Mesendoderm (in vitro differentiated cells): ENCODE measurements around the gene DNAJC6.
A peak's percentile ranks its signal among the peaks of the same experiment; 100 is the strongest.

Source experiments
- DNase-seq: peaks from one replicate; pipeline ENCODE4 v3.0.0; 2013
- H2AK5ac ChIP-seq: 2 replicates; pipeline ENCODE4 v1.6.1; 2013; ENCODE audit warnings: low read length, inconsistent platforms
- H2BK120ac ChIP-seq: 2 replicates; pipeline ENCODE4 v1.6.1; 2013; ENCODE audit warnings: low read depth, mild to moderate bottlenecking, low read length, moderate library complexity, mixed read lengths
- H2BK15ac ChIP-seq: replicated peaks from 2 replicates; pipeline ENCODE4 v1.6.1; 2013; ENCODE audit warnings: low read depth, mild to moderate bottlenecking, moderate library complexity
- H2BK5ac ChIP-seq: 2 replicates; pipeline ENCODE4 v1.6.1; 2013; ENCODE audit warnings: low read length, inconsistent platforms
- H3K18ac ChIP-seq: 2 replicates; pipeline ENCODE4 v1.6.1; 2013; ENCODE audit warnings: mild to moderate bottlenecking, low read length, mixed read lengths
- H3K23ac ChIP-seq: one replicate; pipeline ENCODE4 v1.6.1; 2013; ENCODE audit warnings: low read length
- H3K27ac ChIP-seq: 2 replicates; pipeline ENCODE4 v1.5.1; 2013; ENCODE audit warnings: low read depth, mild to moderate bottlenecking, inconsistent platforms, low read length, moderate library complexity
- H3K27me3 ChIP-seq: 2 replicates; pipeline ENCODE4 v1.6.1; 2013; ENCODE audit warnings: low read length, control low read depth, mild to moderate bottlenecking, inconsistent platforms; ENCODE audit not compliant: insufficient read depth, poor library complexity
- H3K36me3 ChIP-seq: 2 replicates; pipeline ENCODE4 v1.6.1; 2013; ENCODE audit warnings: low read length, inconsistent platforms; ENCODE audit not compliant: control insufficient read depth, insufficient read depth
- H3K4ac ChIP-seq: one replicate; pipeline ENCODE4 v1.6.1; 2013; ENCODE audit warnings: low read depth, mild to moderate bottlenecking, low read length, moderate library complexity
- H3K4me1 ChIP-seq: 2 replicates; pipeline ENCODE4 v1.6.1; 2013; ENCODE audit warnings: low read depth, low read length, inconsistent platforms; ENCODE audit not compliant: control insufficient read depth
- H3K4me2 ChIP-seq: 2 replicates; pipeline ENCODE4 v1.6.1; 2013; ENCODE audit warnings: low read length
- H3K4me3 ChIP-seq: 2 replicates; pipeline ENCODE4 v1.5.1; 2013; ENCODE audit warnings: mild to moderate bottlenecking, low read length
- H3K56ac ChIP-seq: one replicate; pipeline ENCODE4 v1.6.1; 2013; ENCODE audit warnings: low read length
- H3K79me1 ChIP-seq: 2 replicates; pipeline ENCODE4 v1.6.1; 2013; ENCODE audit warnings: low read length, inconsistent platforms
- H3K79me2 ChIP-seq: 2 replicates; pipeline ENCODE4 v1.6.1; 2013; ENCODE audit warnings: mild to moderate bottlenecking, low read length; ENCODE audit not compliant: control insufficient read depth, insufficient read depth
- H3K9ac ChIP-seq: 2 replicates; pipeline ENCODE4 v1.6.1; 2013; ENCODE audit warnings: low read length, inconsistent platforms
- H4K5ac ChIP-seq: one replicate; pipeline ENCODE4 v1.6.1; 2013; ENCODE audit warnings: low read length
- H4K8ac ChIP-seq: one replicate; pipeline ENCODE4 v1.6.1; 2013; ENCODE audit warnings: low read depth, mild to moderate bottlenecking, control low read depth, low read length, moderate library complexity
- whole genome bisulfite sequencing: extraction: QIAGEN DNeasy Blood & Tissue Kit; methylation state at CpG from one replicate; pipeline ENCODE4 v1.1.7; 2013; ENCODE audit warnings: low lambda C conversion rate, missing lambda C conversion rate; ENCODE audit not compliant: insufficient coverage; ENCODE audit errors: extremely low coverage; 5-methylcytosine and 5-hydroxymethylcytosine counted together

Gene DNAJC6

DNA sequence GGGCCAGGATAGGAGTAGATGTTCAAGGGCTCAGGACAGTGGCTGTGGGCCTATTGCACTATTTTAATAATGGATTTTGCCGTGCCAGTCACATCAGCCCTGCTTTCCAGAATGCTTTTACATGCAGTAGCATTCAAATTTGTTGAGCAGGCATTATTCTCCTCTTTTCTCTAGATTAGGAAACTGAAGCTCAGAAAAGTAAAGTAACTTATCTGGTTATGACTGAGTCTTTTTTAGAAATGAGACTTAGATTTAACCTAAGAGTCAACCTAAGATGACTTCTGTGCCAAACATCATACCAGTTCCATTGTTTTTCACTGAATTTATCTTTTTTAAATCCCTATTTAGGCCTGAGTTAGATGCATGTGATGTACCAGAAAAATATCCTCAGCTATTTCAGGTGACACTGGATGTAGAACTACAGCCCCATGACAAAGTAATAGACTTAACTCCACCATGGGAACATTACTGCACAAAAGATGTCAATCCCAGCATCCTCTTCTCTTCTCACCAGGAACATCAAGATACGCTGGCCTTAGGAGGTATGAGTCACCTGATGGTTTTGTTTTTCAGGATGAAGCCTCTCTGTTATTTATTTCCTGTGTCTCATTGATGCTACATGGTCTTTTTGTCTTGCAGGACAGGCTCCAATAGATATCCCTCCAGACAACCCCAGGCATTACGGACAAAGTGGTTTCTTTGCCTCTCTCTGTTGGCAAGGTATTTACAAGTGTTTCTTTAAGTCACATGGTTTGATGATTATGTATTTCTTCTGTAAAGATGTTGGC is 79.8 kb downstream of the DNAJC6 start:
- Histone ChIP-seq H3K4me2 (no peak overlapping the region), H3K23ac (no peak overlapping the region), H3K4me1 (no peaks in the 10 kb centered on the region), H4K8ac (no peak overlapping the region), H3K27me3 (no peaks in the 10 kb centered on the region), H3K79me2 (no peaks in the 10 kb centered on the region), H3K79me1 (no peaks in the 10 kb centered on the region), H3K36me3 (no peaks in the 10 kb centered on the region), H3K56ac (no peak overlapping the region), H3K9ac (no peak overlapping the region), H2BK5ac (no peak overlapping the region), H3K4me3 (no peak overlapping the region), H3K18ac (no peak overlapping the region), H2BK15ac (no peak overlapping the region), H2AK5ac (no peak overlapping the region), H3K27ac (no peak overlapping the region), H4K5ac (no peak overlapping the region), H3K4ac (no peak overlapping the region), H2BK120ac (no peak overlapping the region)
- no peak for DNase-seq
- no CpG with 5 or more reads among the region's 3 CpGs for WGBS

DNA sequence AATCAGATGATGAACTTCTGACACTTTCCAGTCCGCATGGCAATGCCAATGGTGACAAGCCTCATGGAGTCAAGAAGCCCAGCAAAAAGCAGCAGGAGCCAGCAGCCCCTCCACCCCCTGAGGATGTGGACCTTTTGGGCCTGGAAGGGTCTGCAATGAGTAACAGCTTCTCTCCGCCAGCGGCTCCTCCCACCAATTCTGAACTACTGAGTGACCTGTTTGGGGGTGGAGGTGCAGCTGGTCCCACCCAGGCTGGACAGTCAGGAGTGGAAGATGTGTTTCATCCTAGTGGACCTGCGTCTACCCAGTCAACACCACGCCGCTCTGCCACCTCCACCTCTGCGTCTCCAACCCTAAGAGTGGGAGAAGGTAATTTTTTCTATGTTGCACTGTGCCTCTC is 83.2 kb downstream of the DNAJC6 start:
- Histone ChIP-seq H4K5ac (no peak overlapping the region), H3K79me2 (no peaks in the 10 kb centered on the region), H3K23ac (no peak overlapping the region), H3K4me2 (no peak overlapping the region), H3K4ac (no peak overlapping the region), H2BK120ac (no peak overlapping the region), H3K4me1 (no peaks in the 10 kb centered on the region), H2BK15ac (no peak overlapping the region), H3K27me3 (no peaks in the 10 kb centered on the region), H3K27ac (no peak overlapping the region), H3K18ac (no peak overlapping the region), H3K79me1 (no peaks in the 10 kb centered on the region), H3K56ac (no peak overlapping the region), H4K8ac (no peak overlapping the region), H3K36me3 (no peaks in the 10 kb centered on the region), H2AK5ac (no peak overlapping the region), H2BK5ac (no peak overlapping the region), H3K4me3 (no peak overlapping the region), H3K9ac (no peak overlapping the region)
- DNase-seq = no peak
- WGBS = no CpG with 5 or more reads among the region's 7 CpGs

DNA sequence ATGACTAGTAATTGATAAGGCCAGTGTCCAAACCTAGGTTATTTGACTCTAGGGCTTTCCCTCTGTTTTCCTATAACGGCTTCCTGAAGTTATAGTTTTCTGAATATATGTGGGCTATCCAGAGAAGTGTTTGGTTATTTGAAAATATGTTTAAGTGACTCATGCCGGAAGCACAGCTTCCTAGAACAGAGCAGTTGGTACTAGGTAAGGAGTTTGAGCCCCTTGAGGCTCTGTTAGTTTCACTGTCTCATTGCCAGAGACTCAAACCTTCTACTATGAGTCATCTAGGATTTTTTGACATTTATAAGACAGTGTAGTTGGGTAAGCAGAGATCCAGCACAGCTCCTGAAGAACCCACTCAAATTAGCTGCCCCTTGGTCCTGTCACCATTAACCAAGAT is 84.0 kb downstream of the DNAJC6 start:
- H3K23ac ChIP-seq = no peak overlapping the region
- no peak overlapping the region for H2BK120ac ChIP-seq
- H3K27ac ChIP-seq = no peak overlapping the region
- no peak overlapping the region for H3K4ac ChIP-seq
- no peak overlapping the region for H3K4me3 ChIP-seq
- no peaks in the 10 kb centered on the region for H3K27me3 ChIP-seq
- H3K9ac ChIP-seq = no peak overlapping the region
- WGBS = no CpG with 5 or more reads among the region's 2 CpGs
- H2AK5ac ChIP-seq = no peak overlapping the region
- H3K4me2 ChIP-seq = no peak overlapping the region
- no peak overlapping the region for H3K18ac ChIP-seq
- H3K4me1 ChIP-seq = no peaks in the 10 kb centered on the region
- H3K79me2 ChIP-seq = no peaks in the 10 kb centered on the region
- no peak overlapping the region for H2BK15ac ChIP-seq
- H2BK5ac ChIP-seq = no peak overlapping the region
- H3K79me1 ChIP-seq = no peaks in the 10 kb centered on the region
- H4K8ac ChIP-seq = no peak overlapping the region
- DNase-seq = no peak
- H3K36me3 ChIP-seq = no peaks in the 10 kb centered on the region
- no peak overlapping the region for H4K5ac ChIP-seq
- no peak overlapping the region for H3K56ac ChIP-seq

DNA sequence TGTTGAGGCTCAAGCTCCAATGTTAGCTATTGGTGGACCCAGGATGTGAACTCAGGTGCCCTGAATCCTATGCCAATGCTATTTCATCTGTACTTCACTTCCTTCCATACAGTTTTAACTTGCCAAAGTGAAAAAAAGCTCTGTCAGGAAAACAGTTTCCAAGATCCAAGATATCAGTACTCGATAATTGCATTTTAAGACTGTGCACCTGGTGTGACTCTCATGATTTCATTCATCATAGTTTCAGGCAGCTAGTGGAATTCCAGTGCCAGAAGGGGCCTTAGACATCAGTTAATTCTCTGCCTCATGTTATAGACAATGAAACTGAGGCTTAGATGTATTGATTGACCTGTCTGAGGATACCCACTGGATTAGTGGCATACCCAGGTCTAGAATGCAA is 84.6 kb downstream of the DNAJC6 start:
- Histone ChIP-seq H3K4me3 (no peak overlapping the region), H3K23ac (no peak overlapping the region), H3K4me1 (no peaks in the 10 kb centered on the region), H3K79me2 (no peaks in the 10 kb centered on the region), H4K8ac (no peak overlapping the region), H3K9ac (no peak overlapping the region), H3K4me2 (no peak overlapping the region), H3K27ac (no peak overlapping the region), H2BK120ac (no peak overlapping the region), H3K56ac (no peak overlapping the region), H3K36me3 (no peaks in the 10 kb centered on the region), H2AK5ac (no peak overlapping the region), H4K5ac (no peak overlapping the region), H2BK15ac (no peak overlapping the region), H3K4ac (no peak overlapping the region), H3K79me1 (no peaks in the 10 kb centered on the region), H2BK5ac (no peak overlapping the region), H3K27me3 (no peaks in the 10 kb centered on the region), H3K18ac (no peak overlapping the region)
- no peak for DNase-seq
- no CpG with 5 or more reads among the region's 1 CpG for WGBS

DNA sequence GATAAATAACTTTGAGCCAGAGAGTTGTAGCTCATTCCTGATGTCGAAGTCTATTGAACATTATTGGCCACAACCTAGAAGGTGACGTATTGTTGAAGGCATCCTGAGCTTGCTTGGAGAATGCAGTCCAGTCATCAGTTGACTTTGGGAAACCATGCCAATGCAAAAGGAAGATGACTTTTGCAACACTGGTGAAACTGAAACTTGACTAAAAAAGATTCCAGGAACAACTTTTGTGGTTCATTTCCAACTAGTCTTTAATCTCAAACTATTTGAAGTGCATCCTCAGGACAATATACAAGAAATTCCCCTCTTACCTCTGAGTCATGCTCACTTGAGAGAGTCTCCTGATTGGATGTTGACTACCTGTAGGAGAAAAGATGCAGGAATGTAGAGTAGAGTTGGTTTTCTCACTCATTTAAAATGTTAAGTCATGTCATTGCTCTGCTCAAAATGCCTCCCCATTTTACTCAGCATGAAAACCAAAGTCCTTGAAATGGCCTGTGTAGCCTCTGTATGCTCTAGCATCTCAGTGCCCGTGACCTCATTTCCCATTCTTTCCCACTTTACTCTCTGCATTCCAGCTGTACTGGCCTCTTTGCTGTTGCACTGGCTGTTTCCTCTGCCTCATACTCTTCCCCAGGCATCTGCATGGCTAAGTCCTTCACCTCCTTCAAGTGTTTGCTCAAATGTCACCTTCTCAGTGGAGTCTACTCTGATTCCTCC is 86.7 kb downstream of the DNAJC6 start:
- no peak overlapping the region for H3K18ac ChIP-seq
- H3K36me3 ChIP-seq = no peaks in the 10 kb centered on the region
- WGBS = no CpG with 5 or more reads among the region's 3 CpGs
- no peaks in the 10 kb centered on the region for H3K79me2 ChIP-seq
- no peak overlapping the region for H4K5ac ChIP-seq
- no peaks in the 10 kb centered on the region for H3K4me1 ChIP-seq
- no peak overlapping the region for H2BK5ac ChIP-seq
- no peak overlapping the region for H3K56ac ChIP-seq
- no peaks in the 10 kb centered on the region for H3K27me3 ChIP-seq
- H2AK5ac ChIP-seq = no peak overlapping the region
- H3K27ac ChIP-seq = no peak overlapping the region
- no peak overlapping the region for H4K8ac ChIP-seq
- no peak overlapping the region for H3K4ac ChIP-seq
- no peak overlapping the region for H3K23ac ChIP-seq
- DNase-seq = peak; percentile 88
- no peaks in the 10 kb centered on the region for H3K79me1 ChIP-seq
- H3K4me2 ChIP-seq = no peak overlapping the region
- H2BK15ac ChIP-seq = no peak overlapping the region
- H3K4me3 ChIP-seq = no peak overlapping the region
- H2BK120ac ChIP-seq = no peak overlapping the region
- no peak overlapping the region for H3K9ac ChIP-seq
